Tibial nerve (tissue), 4 donors: ENCODE results near the gene CCM2L.

Experiments
- EP300 ChIP-seq, 2 donors: sonication (generic); formaldehyde crosslinking; IDR thresholded peaks; one replicate each; pipeline ENCODE4 v1.6.1; 2017; ENCODE audit warnings: antibody characterized with exemption in 2 of 2, mild to moderate bottlenecking in 1 of 2
- POLR2A ChIP-seq, 2 donors: fragments of 450-650 bp; IDR thresholded peaks; one replicate each; pipeline ENCODE4 v1.6.1; 2017; ENCODE audit warnings: antibody characterized with exemption in 2 of 2, mild to moderate bottlenecking in 2 of 2, moderate library complexity in 2 of 2
- TF ChIP-seq, protein P1 (sequence below), 5 experiments: fragments of 200-600 bp in 3 of 5; fragments of 450-650 bp in 2 of 5; sonication (generic) in 3 of 5; IDR thresholded peaks; one replicate each; pipeline ENCODE4 v1.5.1; 2016 to 2019; ENCODE audit warnings: antibody characterized with exemption in 5 of 5, mild to moderate bottlenecking in 3 of 5, moderate library complexity in 2 of 5

GRCh38 chr20:32069711-32070110 lies 59.5 kb downstream of the CCM2L start:
- TF ChIP-seq POLR2A (IDR thresholded peaks at IDR 0.05): no peak
- TF ChIP-seq, protein P1, sequence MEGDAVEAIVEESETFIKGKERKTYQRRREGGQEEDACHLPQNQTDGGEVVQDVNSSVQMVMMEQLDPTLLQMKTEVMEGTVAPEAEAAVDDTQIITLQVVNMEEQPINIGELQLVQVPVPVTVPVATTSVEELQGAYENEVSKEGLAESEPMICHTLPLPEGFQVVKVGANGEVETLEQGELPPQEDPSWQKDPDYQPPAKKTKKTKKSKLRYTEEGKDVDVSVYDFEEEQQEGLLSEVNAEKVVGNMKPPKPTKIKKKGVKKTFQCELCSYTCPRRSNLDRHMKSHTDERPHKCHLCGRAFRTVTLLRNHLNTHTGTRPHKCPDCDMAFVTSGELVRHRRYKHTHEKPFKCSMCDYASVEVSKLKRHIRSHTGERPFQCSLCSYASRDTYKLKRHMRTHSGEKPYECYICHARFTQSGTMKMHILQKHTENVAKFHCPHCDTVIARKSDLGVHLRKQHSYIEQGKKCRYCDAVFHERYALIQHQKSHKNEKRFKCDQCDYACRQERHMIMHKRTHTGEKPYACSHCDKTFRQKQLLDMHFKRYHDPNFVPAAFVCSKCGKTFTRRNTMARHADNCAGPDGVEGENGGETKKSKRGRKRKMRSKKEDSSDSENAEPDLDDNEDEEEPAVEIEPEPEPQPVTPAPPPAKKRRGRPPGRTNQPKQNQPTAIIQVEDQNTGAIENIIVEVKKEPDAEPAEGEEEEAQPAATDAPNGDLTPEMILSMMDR (IDR thresholded peaks at IDR 0.05): no peak
- TF ChIP-seq EP300 (IDR thresholded peaks at IDR 0.05): no peak
